ENCODE results near the gene GLIS1.
"Not testable (repeated sequence)": the region's sequence is repeated elsewhere in the genome, so short reads cannot be mapped to it uniquely, and the experiment has no call there.

Gene GLIS1

GRCh38 chr1:53556657-53557227 lies 182.2 kb downstream of the GLIS1 start:
- DNase-seq, result no peak

DNA sequence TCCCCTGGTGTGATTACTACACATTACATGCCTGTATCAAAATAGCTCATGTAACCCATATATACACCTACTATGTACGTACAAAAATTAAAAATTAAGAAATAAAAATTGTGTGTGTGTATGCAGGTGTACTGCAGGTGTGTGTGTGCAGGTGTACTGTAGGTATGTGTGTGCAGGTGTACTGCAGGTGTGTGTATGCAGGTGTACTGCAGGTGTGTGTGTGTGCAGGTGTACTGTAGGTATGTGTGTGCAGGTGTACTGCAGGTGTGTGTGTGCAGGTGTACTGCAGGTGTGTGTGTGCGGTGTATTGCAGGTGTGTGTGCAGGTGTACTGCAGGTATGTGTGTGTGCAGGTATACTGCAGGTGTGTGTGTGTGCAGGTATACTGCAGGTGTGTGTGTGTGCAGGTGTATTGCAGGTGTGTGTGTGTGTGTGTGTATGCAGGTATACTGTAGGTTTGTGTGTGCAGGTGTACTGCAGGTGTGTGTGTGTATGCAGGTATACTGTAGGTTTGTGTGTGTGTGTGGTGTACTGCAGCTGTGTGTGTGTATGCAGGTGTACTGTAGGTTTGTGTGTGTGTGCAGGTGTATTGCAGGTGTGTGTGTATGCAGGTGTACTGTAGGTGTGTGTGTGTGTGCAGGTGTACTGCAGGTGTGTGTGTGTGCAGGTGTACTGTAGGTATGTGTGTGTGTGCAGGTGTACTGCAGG lies 183.2 kb downstream of the GLIS1 start:
- not testable (repeated sequence) for DNase-seq

DNA sequence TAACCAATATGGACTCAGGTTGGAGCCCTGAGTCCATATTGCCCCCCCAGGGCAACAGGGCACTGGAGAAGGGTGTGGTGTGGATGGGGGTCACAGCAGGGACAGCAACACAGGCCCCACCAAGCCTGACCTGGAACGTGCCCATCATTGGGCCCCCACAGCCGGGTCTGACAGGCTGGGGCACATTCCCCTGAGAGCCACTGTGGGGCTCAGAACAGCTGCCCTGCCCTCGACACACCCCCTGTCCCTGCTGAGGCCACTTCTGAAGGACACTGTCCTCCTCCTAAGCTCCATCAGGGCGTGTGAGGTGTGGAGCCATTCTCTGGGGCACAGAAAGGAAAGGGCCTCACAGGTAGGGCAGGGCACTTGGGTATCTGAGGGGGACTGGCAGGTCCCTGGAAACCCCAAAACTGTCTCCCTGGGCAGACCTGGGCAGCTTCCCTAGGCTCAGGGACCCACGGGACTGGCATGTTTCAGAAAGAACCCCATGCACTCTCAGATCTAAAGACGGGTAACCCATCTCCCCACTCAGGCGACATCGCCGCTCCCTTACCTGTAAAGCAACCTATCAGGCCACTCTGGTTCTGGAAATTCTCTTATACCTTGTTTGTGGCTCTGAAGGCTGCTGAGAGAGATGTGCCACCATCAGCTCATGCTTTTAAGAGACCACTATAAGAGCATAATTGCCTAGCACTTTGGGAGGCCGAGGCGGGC lies 184.2 kb downstream of the GLIS1 start:
- DNase-seq, result no peak

GRCh38 chr1:53553734-53554509 lies 185.0 kb downstream of the GLIS1 start:
- no peak for DNase-seq

DNA sequence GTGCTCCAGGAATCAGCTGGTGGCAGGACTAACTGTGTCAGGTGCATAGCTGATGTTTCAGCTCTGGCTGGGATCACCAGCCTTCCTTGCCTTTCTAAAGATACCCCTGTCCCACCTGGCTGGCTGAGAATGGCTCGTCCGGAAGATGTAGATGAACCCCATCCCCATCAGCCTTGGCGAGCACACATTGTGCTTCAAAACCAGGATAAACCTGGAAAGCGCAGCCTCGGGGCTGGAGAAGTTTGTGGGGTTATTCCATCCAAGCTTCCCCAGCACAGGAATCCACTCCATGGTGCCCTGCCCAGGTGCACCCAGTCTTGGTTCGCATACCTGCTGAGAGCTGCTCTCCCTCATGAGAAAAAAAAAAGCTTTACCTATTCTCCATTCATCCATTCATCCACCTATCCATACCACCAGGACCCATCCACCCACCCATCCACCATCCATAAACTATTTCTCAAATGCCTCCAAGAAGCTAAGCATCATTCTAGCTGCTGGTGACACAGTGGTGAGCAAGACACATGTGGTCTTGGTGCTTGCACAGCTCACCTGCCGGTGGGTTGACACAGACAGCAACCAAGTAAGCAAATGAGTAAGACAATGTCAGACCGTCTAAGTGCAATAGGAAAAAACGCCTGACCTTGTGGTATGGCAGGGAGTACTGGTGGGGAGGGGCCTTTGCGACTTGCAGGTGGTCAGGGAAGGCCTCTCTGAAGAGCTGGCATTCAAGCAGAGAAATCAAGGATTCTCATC lies 185.8 kb downstream of the GLIS1 start:
- DNase-seq, result no peak

DNA sequence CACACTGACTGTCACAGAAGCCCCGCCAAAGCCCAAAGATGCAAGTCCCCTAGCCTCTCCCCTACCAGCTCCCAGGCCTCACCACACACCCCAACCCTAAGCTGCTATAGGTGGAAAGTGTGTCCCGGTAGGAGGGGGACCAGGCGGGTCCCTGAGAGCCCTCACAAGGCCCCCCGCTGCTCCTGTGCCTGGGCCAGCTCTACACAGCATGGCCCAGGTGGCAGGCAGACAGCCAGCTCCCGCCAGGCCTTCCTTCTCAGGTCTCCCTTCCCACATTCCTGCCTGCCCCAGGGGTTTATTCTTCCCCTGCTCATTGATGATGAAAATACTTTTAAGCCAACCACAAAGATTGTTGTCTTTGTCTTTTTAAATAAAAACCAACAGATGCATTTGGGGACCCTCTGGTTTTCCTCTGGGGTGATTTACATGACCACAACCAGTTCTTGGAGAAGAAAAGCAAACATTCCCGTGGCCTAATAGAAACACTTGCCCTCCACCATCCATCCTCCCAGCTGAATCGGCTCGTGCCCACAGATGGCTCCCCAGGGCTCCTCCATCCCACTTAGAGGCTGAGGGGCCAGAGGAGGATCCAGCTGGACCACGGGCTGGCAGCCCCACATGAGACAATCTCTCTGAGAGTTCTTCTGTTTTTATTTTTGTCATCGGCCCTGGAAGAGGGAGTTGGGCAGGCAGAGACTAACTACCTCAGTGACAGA lies 186.7 kb downstream of the GLIS1 start:
- no peak for DNase-seq

DNA sequence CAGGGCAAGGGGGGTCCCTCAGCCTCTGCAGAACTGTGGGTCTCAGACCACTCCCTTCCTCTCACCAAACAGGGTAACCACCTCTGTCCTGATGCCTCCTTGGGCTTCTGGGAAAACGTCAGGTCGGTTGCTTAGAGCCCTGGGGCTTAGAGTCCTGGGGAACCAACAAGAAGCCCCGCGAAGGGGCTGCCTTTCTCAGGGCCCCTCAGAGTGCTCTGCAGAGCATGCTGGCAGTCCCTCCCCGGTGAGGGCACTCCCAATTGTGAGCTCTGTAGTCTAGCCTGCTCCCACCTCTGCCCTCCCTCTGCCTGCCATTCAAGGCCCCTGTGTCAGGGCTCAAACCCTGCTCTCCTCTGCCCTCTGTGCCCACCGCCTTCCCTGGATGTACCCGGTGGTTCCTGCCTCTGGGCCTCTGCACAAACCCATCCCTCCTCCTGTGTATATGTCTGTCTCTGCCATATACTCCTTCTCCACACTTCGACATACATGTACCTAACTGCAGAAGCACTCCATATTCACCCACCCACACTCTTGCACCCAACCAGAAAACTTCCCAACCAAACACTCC lies 187.5 kb downstream of the GLIS1 start:
- no peak for DNase-seq

GRCh38 chr1:53550201-53550741 lies 188.7 kb downstream of the GLIS1 start:
- DNase-seq, result no peak

- no peak for DNase-seq
Measured at GRCh38 chr1:53549781-53550180, 189.2 kb downstream of the GLIS1 start.

GRCh38 chr1:53549287-53549686 lies 189.7 kb downstream of the GLIS1 start:
- no peak for DNase-seq

DNA sequence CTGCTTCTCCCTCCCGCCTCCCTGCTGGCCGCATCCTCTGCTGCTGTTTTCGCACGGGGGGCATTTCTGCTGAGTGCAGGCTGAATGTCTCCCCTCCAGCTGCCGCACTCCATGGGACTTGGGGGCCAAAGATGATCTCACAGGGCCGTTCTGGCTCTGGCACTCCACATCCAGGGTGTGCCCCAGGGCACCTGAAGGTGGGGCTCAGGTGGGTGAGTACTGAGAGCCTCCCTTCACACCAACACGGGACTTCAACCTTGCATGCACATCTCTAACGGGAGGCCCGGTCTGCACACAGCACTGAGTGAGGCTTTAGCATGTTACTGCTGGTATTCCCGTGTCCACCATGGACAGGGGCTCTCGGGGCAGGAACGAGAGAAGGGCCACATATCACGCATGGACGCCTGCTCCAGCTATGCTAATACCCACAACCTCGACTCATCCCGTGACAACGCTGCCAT lies 190.9 kb downstream of the GLIS1 start:
- DNase-seq, result no peak

GRCh38 chr1:53547231-53547790 lies 191.7 kb downstream of the GLIS1 start:
- no peak for DNase-seq

GRCh38 chr1:53546409-53547155 lies 192.4 kb downstream of the GLIS1 start:
- DNase-seq, result no peak

- no peak for DNase-seq
Measured at GRCh38 chr1:53545663-53546408, 193.1 kb downstream of the GLIS1 start.

DNA sequence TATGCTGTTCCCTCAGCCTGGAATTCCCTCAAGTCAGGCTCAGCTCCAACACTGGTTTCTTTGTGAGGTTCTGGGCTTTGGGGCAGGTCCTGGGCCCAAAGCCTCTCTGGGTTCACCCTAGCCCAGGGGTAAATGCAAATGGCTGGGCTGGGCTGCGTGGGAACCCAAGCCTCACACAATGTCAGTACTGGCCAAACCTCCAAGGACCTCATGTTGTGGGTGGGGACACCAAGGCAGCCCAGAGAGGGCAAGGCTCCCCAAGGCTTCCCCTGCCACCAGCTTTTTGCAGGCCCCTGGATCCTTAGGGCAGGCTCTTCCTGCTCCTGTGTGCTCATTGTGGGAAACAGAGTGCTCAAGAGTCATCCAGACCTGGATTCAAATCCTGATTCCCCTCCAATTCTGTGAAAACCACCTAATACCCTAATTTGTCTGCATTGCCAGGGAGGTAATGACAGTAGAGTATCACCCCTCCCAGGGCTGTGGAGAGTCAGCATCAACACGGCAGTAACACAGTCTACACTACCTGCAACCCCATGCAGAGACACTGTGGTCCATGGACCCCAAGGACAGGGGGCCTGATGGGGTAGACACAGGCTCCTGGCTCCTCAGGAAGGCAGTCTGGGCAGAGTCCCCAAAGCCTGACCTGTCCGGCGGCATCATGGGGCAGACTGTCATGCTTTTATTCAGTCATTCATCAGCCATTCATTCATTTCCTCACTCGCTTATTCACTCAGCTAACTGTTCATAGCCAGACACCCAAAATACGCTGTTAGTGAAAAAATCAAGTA lies 194.0 kb downstream of the GLIS1 start:
- no peak for DNase-seq

DNA sequence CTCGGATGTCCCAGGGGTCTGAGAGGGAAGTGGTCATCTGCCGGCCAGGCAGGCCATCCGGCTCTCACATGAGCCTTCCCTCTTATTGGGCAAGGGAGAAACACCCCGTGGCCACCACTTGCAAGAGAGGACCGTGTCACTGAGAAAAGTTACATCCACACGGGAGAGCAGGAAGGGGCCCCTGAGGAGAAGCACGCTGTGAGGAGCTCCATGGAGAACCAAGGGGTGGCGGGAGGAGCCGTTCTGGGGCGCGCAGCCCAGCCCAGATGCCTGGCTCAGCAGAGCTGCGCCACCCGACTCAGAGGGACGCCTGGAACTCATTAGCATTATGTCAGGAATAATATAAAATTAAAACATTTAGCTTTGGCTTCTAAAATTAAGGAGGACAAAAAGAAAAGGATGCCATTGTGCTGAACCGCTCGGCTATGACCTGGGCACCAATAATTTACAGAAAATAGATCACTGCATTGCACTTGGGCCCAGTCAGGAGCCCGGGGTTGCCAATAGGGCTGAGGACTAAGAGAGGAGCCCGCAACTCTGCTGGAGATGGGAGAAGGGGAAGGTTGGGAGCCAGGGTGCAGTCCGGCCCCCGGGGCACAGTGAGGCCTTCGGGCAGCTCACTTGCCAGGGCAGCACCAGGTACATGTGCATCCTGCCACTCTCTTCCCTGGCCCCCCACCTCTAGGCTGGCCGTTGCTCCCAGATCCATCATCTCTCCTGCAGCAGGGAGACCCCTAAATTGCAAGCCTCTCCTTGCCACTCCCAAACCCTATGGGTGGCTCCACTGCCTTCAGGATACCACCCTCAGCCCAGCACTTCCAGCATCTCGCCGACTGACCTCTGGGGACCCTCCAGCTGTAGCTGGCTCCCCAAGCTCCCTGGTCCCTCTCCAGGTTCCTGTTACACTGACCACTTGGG lies 194.9 kb downstream of the GLIS1 start:
- no peak for DNase-seq

GRCh38 chr1:53543130-53543777 lies 195.7 kb downstream of the GLIS1 start:
- no peak for DNase-seq
